Mucosa of descending colon (tissue), 3 donors: Measurements from ENCODE around the gene BNC1. TPM values are rescaled to one million over a fixed set of nuclear protein-coding genes. Genes with fewer than 3 reads are reported as not detected.

Source experiments
- ATAC-seq: fragments of 200-7000 bp; cut with Tn5 transposase; one replicate; pipeline ENCODE4 v1.9.1; 2020; ENCODE audit warnings: mild to moderate bottlenecking, moderate library complexity
- DNase-seq, 3 donors: peaks; one replicate each; pipeline ENCODE4 v3.0.0-alpha.2; 2020
- H3K36me3 ChIP-seq: fragments of 200-600 bp; one replicate; pipeline ENCODE4 v1.8.0; 2021; ENCODE audit warnings: low read depth, mild to moderate bottlenecking
- H3K4me1 ChIP-seq: fragments of 200-600 bp; one replicate; pipeline ENCODE4 v1.8.0; 2021; ENCODE audit warnings: low read depth, mild to moderate bottlenecking
- H3K4me3 ChIP-seq: fragments of 200-600 bp; one replicate; pipeline ENCODE4 v1.8.0; 2021; ENCODE audit warnings: mild to moderate bottlenecking
- H3K9me3 ChIP-seq: fragments of 200-600 bp; one replicate; pipeline ENCODE4 v1.8.0; 2021; ENCODE audit warnings: mild to moderate bottlenecking
- CTCF ChIP-seq: fragments of 200-600 bp; IDR thresholded peaks from one replicate; pipeline ENCODE4 v1.8.0; 2022; ENCODE audit warnings: antibody characterized with exemption, mild to moderate bottlenecking
- intact Hi-C, 2 donors: fragments of 100-400 bp; cut with DNase I in 1 of 2; cut with micrococcal nuclease in 1 of 2; formaldehyde crosslinking; loops; one replicate each; pipeline versions ENCODE4 v1.11.0 to v1.11.1; 2022; cut with DNase I, micrococcal nuclease
- total RNA-seq, 3 donors: library from RNA; stranded (reverse); fragmentation: NEBNext Ultra II Directional in 2 of 3; extraction: Animal tissue kit (Norgen Biotek cat#: 25700) in 2 of 3; gene quantifications; one replicate each; pipeline versions ENCODE4 v1.2.1 to v1.2.4, GENCODE V29; 2021 to 2023
- donor health status: DM: no; HTN: no; CAD: no; lungs with moderate emphysema.
- donor health status: DM: no; HTN: no; CAD: no.
- donor health status: DM: no; HTN: yes; CAD: no.

The BNC1 gene
- total RNA-seq, 3 donors from 2014 or later, result 0.16 TPM; not detected in 2

DNA sequence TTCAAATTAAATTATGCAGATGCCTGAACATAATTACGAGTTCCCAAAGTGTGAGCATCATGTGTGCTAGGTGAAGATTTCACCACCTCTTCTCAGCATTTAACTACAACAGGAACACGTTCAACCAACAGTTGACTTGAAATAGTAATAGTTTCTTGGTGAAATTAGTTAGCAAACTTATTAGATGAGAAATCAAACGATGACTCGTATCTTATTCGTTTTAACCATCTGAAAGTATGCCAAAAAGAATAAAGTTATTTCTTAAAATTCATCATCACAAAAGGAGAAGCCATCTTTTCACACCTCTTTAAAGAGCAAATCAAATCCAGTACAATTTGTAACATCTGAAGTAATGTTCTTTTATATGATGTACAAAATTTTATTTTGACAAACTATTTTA lies 2.3 kb downstream of the BNC1 start:
- Histone ChIP-seq H3K4me3 (no peak overlapping the region), H3K9me3 (no peaks in the 10 kb centered on the region), H3K36me3 (no peaks in the 10 kb centered on the region), H3K4me1 (no peaks in the 10 kb centered on the region)
- DNase-seq (no peak), ATAC-seq (no peak)
- no peak for TF ChIP-seq CTCF
- intact Hi-C loops, result no loop called here

DNA sequence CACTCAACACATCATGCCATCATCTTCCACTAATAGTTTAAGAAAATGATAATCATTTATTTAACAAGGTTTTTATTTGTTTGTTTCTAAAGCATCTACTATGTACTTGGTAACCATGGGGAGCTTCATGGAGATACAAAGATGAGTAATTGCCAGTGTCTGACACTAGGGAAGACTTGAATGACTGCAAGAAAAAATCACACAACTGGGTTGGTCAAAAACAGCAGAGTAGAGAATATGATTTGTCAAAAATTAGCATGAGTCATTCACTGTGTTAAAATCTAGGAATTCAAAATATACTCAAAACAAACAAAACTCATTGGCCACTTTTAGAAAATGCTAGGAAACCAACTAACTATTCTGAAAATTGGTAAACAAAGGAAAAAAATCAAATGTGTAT lies 6.3 kb downstream of the BNC1 start:
- Histone ChIP-seq H3K4me3 (no peak overlapping the region), H3K9me3 (no peaks in the 10 kb centered on the region), H3K4me1 (no peaks in the 10 kb centered on the region), H3K36me3 (no peaks in the 10 kb centered on the region)
- intact Hi-C loops, result no loop called here
- TF ChIP-seq CTCF, result no peak
- ATAC-seq, result no peak
- DNase-seq, result no peak

GRCh38 chr15:83276661-83277060 lies 7.8 kb downstream of the BNC1 start:
- Histone ChIP-seq H3K4me1 (no peaks in the 10 kb centered on the region), H3K36me3 (no peaks in the 10 kb centered on the region), H3K4me3 (no peak overlapping the region), H3K9me3 (no peaks in the 10 kb centered on the region)
- DNase-seq (no peak), ATAC-seq (no peak)
- no peak for TF ChIP-seq CTCF
- intact Hi-C loops, result no loop called here

DNA sequence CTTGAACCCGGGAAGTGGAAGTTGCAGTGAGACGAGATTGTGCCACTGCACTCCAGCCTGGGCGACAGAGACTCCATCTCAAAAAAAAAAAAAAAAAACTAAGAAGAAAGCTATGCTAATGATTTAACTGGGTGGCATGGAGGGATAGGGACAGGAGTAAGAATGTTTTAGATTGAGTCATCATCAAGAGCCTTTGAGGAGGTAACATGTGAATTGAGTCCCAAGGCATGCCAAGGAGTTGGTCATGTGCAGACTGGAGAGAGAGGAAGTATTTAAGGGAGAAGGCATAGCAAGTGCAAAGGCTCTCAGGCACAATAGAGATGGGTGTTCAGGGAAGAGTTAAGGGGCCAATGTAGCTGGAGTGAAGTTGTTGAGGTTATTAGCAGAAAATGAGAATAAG lies 9.1 kb downstream of the BNC1 start:
- Histone ChIP-seq H3K4me3 (no peak overlapping the region), H3K4me1 (no peaks in the 10 kb centered on the region), H3K36me3 (no peaks in the 10 kb centered on the region), H3K9me3 (no peaks in the 10 kb centered on the region)
- TF ChIP-seq CTCF, result no peak
- DNase-seq (no peak), ATAC-seq (no peak)
- intact Hi-C loops, result no loop called here

DNA sequence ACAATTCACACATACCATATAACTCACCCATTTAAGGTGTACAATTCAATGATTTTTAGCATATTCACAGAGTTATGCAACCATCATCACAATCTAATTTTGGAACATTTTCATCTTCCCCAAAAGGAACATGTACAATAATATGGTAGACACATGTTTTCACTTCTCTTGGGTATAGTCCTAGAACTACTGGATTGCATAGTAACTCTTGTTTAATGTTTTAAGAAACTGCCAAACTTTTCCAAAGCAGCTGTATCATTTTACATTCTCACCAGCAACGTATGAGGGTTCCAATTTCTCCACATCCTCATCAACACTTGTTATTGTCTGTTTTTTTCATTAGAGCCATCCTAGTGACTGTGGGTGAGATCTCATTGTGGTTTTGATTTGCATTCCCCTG lies 14.3 kb downstream of the BNC1 start:
- ATAC-seq (no peak), DNase-seq (no peak)
- TF ChIP-seq CTCF, result no peak
- no peaks in the 10 kb centered on the region for H3K4me1 ChIP-seq
- intact Hi-C loops, result no loop called here
- no peak overlapping the region for H3K4me3 ChIP-seq
- no peaks in the 10 kb centered on the region for H3K36me3 ChIP-seq
- no peaks in the 10 kb centered on the region for H3K9me3 ChIP-seq

- Histone ChIP-seq H3K9me3 (no peaks in the 10 kb centered on the region), H3K4me3 (no peak overlapping the region), H3K4me1 (no peaks in the 10 kb centered on the region), H3K36me3 (no peaks in the 10 kb centered on the region)
- intact Hi-C loops, result no loop called here
- ATAC-seq (no peak), DNase-seq (no peak)
- TF ChIP-seq CTCF, result no peak
These were observed 16.3 kb downstream of the BNC1 start for GRCh38 chr15:83268147-83268546.
